ENCODE results near the gene ARID2.

GRCh38 chr12:45789025-45789424 lies 59.5 kb downstream of the ARID2 start:
- no peak for TF ChIP-seq EZH2 (IDR thresholded peaks at IDR 0.05; ENCODE audit: borderline replicate concordance, insufficient read depth, low read depth, low read length, poor library complexity, severe bottlenecking)
- no peak for TF ChIP-seq CTCF (IDR thresholded peaks at IDR 0.05)

Measured in B cell (primary cell).